Measurements from ENCODE around the gene RUNX1.
A peak's percentile ranks its signal among the peaks of the same experiment; 100 is the strongest.

The RUNX1 gene

GRCh38 chr21:35039595-35040289 is 9.4 kb downstream of the RUNX1 start:
- Mint-ChIP-seq H3K4me1 (peaks cover 8% of the 10 kb centered on the region), H3K4me3 (no peak overlapping the region), H3K36me3 (ENCODE audit: low read depth) (no peaks in the 10 kb centered on the region), H3K27ac (peak overlapping the region in 1 of 3 experiments; percentile 41), H3K9me3 (no peaks in the 10 kb centered on the region), H3K27me3 (ENCODE audit: low read depth) (peaks cover 21% of the 10 kb centered on the region)
- no peak for TF ChIP-seq CTCF (IDR thresholded peaks at IDR 0.05; ENCODE audit: unreplicated experiment in 3 of 3)

GRCh38 chr21:35038772-35039319 is 10.3 kb downstream of the RUNX1 start:
- Mint-ChIP-seq H3K4me1 (peaks cover 8% of the 10 kb centered on the region), H3K27ac (no peak overlapping the region), H3K27me3 (ENCODE audit: low read depth) (peaks cover 29% of the 10 kb centered on the region), H3K4me3 (no peak overlapping the region), H3K36me3 (ENCODE audit: low read depth) (no peaks in the 10 kb centered on the region), H3K9me3 (no peaks in the 10 kb centered on the region)
- TF ChIP-seq CTCF (IDR thresholded peaks at IDR 0.05; ENCODE audit: unreplicated experiment in 3 of 3), result no peak

GRCh38 chr21:35037384-35037765 is 11.7 kb downstream of the RUNX1 start:
- Mint-ChIP-seq H3K36me3 (ENCODE audit: low read depth) (no peaks in the 10 kb centered on the region), H3K4me3 (no peak overlapping the region), H3K27ac (no peak overlapping the region), H3K9me3 (peaks cover 3% of the 10 kb centered on the region), H3K4me1 (no peaks in the 10 kb centered on the region), H3K27me3 (ENCODE audit: low read depth) (peaks cover 37% of the 10 kb centered on the region)
- TF ChIP-seq CTCF (IDR thresholded peaks at IDR 0.05; ENCODE audit: unreplicated experiment in 3 of 3), result no peak

GRCh38 chr21:35036465-35037383 is 12.4 kb downstream of the RUNX1 start:
- peaks cover 3% of the 10 kb centered on the region for H3K9me3 Mint-ChIP-seq
- no peak overlapping the region for H3K27ac Mint-ChIP-seq
- TF ChIP-seq CTCF (IDR thresholded peaks at IDR 0.05; ENCODE audit: unreplicated experiment in 3 of 3), result no peak
- H3K4me3 Mint-ChIP-seq, result no peak overlapping the region
- peaks cover 38% of the 10 kb centered on the region for H3K27me3 Mint-ChIP-seq (ENCODE audit: low read depth)
- no peaks in the 10 kb centered on the region for H3K4me1 Mint-ChIP-seq
- H3K36me3 Mint-ChIP-seq (ENCODE audit: low read depth), result no peaks in the 10 kb centered on the region

- peaks cover 34% of the 10 kb centered on the region for H3K27me3 Mint-ChIP-seq (ENCODE audit: low read depth)
- no peaks in the 10 kb centered on the region for H3K36me3 Mint-ChIP-seq (ENCODE audit: low read depth)
- peaks cover 3% of the 10 kb centered on the region for H3K9me3 Mint-ChIP-seq
- no peak overlapping the region for H3K27ac Mint-ChIP-seq
- no peaks in the 10 kb centered on the region for H3K4me1 Mint-ChIP-seq
- TF ChIP-seq CTCF (IDR thresholded peaks at IDR 0.05; ENCODE audit: unreplicated experiment in 3 of 3), result no peak
- H3K4me3 Mint-ChIP-seq, result no peak overlapping the region
These were observed 13.5 kb downstream of the RUNX1 start for GRCh38 chr21:35035581-35035980.
